NOMO-1 treated with dmso at 0.1 percent for 144 hours (cell line): ENCODE measurements around the gene SUPT3H.

Experiments
- DNase-seq: peaks from one replicate; lab custom pipeline; 2025; ENCODE audit not compliant: unreplicated experiment; lab: John Stamatoyannopoulos, UW

SUPT3H gene

DNA sequence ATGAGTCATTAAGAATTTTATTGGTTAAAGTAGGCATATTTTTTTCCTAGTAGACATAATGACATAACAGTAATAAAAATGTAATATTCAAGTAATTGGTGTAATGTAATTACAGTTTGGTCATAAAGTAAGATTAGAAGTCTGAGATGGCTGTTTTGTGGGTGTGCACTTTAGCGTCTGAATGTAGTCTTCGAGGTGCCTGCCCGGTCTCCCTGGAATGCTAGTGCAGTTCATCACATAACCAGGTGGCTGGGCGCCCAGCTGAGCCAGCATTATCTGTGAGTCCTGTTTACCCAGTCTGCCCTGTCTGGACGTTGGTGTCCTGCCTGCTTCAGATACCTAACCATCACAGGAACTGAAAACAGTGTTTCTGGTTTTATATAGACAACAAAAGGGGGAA lies 571.1 kb downstream of the SUPT3H start:
- no peak for DNase-seq

DNA sequence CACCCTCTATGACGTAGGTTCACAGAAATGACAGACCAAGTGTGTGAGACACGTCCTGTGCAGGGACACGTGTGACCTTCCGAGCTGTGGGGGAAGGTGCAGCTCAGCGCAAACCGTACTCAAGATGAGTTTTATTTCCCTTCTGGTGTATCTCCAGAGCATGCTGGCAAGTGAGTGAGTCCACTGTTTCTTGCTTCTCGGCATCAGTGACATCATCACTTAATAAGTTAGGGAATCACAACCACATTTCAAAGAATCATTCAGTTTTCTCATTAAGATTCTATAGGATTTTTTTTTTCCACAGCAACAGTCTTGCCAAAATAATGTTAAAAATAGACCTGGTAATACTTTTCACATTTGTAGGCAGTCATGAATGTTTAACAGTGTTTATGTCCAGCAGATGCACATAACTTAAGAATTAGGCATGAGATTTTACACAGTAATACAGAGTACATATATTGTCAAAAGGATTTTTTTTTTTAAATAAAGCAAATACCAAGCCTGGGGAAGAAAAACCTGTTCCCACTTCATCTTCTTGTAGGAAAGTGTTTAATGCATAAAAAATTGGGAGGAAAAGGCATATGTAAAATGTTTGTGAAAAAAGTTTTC lies 572.4 kb downstream of the SUPT3H start:
- DNase-seq, result no peak

DNA sequence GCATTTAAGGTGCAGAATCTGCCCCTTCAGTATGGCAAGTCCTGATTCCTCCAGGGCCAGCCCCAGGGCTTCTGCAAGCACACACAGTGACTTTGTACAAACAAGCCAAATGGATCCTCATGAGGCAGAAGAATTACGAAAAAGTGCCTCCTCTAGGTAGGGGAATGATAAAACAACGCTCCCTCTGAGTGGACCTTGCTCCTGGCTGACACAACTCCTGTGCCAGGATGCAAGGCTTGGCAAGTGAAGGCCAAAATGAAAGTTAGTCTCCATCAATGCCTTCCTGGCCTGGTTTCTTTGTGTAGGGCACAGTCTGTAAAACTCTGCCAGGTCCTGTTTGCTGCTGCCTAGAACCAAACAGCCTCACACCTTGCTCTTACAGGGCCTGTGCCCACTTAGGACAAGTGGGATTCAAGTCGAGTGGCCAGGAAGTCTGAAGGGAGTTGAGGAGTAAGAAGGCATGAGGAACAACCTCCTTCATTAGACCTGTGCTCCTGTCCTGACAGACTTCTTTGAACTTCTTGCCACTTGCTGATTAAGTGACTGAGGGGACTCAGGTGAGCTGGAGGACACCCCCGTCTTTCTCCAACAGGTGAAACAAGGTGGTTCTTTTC lies 573.1 kb downstream of the SUPT3H start:
- no peak for DNase-seq

DNA sequence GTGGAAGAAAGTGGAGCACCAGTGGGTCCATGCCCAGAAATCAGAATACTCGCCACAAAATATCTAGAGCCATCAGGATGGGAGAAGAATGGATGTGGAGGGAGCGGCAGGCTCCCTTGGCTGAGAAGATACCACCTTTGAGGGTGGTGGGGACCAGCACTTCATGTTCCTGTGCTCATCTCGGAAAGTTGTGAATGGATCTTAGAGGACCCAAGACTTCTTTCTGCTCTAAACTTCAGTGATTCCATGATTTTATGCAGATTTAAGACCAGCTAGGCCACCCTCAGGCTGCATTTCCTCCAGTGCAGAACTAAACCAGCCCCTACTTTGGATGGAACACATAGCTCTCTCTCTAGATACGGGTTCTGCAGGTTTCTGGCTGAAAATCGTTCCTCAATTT lies 573.7 kb downstream of the SUPT3H start:
- no peak for DNase-seq

DNA sequence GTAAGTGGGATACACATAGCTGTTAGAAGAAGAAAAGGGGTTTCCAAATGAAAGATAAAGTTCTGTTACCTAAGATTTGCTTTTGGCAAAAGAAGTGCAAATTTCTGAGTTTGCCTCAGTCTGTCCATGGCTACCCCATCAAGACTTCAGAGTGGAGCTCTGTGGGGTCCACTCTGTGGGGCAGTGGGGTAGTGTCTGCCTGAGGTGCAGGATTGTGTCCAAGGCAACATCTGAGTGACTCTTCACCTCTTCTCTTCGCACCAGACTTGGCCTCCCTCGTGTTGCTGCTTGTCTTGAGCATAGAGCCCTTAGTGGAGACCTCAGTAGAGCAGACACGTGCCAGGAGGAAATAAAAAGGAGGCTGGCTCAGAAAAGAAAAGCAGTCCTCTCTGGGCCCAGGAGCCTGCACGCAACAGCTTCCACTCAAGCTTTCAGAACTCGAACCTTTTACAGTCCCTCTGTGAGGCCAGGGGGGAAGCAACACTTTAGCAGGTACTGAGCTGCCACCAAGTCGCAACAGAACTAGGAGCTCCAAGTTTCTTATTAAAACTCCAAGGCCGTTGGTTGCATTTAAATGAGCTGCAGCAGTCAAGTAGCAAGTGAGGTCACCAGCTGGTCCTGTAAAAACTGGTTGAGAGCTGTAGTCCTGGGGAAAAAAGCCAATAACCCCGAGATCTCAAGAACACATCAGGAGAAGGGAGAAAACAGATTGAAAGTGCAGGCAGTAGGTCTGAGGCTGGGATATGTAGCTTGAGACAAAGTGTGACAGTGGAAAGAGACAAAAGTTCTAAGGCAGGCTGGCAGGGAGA lies 576.7 kb downstream of the SUPT3H start:
- DNase-seq, result no peak

DNA sequence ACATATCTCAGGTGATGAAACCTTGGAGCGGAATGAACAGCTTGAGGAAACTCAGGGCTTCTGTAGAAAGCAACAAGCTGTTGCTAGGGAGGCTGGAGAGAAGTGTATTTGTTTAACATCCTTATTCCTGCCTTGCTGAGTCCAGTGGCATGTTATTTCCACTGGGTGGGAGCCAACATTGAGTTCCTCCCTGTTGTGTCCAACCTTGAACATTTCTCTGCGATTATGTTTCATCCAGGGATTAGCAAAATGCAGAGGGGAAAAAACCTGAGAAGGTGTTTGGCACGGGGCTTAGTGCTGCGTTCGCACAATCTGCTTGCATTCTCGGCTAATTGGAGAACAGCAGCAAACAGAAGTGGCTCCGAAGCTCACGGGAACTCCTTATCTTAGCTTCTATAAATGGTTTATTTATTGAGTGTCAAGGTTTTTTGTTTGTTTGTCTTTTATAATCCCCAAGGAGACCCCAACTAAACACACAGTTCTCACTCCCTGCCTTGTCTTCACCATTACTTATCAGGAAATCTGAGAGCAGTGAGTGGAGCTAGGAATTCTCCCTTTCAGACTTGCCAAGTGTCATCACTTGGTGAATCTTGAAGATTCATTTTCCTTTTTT lies 577.5 kb downstream of the SUPT3H start:
- no peak for DNase-seq

DNA sequence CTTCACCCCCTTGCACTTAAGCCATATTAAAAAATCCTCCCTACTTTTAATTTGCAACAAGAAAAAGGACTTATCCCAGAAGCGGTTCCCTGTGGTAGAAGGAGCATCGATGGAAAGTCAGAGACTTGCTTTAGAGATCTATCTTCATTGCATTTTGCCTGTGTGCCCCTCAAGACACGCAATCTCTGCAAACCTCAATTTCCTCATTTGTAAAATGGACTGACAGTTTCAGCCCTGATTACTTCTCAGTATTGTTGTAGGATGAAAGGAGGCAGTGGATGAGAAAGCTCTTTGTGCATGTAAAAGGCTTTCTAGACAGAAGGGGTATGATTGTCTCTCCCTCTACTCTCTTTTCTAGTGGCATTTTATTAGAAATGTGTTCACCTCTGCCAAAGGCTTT lies 580.0 kb downstream of the SUPT3H start:
- no peak for DNase-seq

DNA sequence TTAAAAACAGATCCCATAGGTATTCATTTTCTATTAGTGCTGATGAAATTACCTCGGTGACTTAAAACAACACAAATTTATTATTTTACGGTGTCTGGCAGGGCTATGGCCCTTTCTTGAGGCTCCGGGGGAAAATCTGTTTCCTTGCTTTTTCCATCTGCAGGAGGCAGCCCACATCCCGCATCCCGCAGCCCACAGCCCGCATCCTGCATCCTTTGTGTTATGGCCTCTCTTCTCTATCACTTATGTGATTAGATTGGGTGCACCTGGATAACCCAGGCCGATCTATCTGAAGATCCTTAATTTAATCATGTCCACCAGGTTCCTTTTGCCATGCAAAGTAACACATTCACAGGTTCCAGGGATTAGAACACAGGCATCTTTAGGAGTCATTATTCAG lies 582.4 kb downstream of the SUPT3H start:
- no peak for DNase-seq

DNA sequence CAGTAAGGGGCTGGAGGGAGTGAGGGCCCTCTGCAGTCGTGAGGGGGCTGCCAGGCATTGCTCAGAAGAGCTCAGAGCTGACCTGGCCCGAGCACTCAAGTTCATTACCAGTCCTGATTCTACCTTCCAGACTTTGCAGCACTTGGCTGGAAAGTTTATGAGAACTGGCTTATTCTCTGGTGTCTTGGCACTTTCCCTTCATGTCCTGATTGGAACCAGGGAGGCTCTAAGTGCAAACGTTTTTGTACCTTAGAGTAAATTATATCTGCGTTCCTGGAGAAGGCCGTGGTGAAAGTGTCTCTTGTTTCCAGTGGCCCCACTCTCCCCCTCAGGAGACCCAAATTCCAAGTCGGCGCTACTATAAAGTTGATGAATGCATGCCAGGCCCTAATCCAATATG lies 587.9 kb downstream of the SUPT3H start:
- DNase-seq, result no peak

DNA sequence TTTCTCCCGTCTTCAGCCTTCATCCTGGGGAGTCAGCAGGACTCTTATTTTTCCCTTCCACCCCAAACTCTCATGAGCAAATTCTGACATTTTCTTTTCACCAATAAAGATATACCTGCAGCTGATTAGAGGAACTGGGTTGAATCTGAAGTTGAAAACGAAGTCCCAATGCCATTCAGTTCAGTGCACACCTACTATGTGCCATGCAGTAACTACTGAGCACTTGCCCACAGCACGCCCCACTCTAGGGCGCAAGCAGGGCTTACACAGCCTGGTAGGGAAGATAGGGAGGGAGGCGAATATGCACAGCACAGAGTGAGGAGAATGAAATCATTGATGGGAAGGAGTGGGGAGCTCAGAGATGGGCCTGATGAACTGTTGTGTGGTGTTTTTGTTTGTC lies 588.7 kb downstream of the SUPT3H start:
- DNase-seq, result no peak

DNA sequence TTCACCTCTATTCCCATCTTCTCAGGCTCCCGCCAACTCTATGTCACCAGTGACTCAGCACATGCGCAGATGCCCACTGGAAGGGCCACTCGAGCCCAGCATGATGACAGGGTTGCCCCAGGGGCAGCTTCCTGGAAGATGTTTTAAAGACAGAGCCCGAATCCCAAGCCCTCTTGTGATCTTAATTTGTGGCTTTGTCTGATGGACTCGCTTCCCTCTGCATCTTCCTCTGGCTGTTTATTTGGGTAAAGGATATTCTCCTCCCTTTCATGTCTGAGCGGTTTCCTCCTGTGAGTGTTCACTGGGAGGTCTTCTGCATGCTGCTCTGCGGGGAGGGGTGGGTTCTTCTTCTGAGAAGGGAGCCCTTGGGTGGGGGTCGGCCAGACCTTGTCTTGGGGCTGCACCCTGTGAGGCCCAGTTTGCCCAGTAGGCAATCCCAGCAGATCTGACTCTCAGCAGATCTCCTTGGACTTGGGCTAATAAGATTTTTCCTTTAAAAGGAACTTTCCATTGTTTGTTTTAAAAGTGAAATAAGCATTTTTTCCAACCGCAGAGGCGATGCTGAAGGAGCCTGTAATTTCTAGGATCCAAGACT lies 589.2 kb downstream of the SUPT3H start:
- no peak for DNase-seq

DNA sequence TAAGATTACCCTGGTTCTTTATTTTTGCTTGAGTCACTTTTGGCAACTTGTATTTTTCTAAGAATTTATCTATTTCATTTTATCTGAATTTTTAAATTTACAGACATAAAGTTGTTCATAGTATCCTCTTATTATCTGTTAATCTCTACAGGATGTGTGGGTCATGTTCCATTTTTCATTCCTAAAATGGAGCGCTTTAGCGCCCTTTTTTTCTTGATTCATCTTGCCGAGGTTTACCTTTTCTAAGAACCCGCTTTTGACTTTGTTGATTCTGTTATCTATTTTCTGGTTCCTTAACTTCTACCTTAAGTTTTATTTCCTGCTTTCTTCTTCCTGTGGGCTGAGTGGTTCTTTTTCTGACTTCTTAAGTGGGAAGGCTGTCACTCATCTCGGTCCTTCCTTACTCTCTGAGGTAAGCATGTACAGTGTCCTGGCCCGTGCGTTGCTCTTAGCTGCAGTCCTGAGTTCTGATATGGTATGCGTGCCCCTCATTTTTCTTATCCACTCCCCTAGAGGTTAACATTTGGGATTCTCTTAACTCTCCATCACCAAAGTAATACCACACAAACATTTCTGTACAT lies 590.4 kb downstream of the SUPT3H start:
- no peak for DNase-seq

DNA sequence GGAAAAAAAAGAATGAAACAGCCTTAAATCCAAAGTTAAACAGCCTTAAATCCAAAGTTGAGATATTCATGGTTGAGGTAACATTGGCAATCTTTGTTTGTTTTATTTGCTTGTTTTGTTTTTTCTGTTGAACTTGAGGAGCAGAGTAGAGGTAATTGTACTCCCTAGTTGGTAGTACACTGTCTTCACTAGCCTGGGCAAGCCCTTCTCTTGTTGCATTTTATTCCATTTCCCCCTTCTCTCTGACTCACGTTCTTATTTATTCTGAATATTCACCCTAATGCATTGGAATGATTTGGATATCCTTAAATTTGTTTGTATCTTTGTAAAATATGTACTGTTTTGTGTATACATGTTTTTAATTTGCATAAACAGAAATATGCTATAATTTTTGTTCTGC lies 592.6 kb downstream of the SUPT3H start:
- no peak for DNase-seq

DNA sequence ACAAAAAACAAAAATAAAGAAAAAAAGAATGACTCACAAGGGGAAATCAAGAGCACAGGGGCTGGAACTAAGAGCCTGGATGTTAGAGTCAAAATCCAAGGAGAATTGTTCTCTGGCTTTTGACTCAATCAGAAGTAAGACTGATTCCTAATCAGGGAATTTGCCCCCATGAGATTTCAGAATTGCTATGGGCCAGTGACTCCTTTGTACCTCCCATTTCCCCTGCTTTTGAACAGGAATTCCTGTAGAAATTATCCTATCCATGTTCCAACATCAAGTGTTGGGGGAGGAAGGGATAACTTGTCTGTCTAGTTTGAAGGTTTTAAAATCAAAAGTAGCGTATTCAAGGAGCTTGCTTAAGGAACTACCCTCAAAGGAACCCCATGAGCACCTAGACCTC lies 593.5 kb downstream of the SUPT3H start:
- DNase-seq, result no peak

DNA sequence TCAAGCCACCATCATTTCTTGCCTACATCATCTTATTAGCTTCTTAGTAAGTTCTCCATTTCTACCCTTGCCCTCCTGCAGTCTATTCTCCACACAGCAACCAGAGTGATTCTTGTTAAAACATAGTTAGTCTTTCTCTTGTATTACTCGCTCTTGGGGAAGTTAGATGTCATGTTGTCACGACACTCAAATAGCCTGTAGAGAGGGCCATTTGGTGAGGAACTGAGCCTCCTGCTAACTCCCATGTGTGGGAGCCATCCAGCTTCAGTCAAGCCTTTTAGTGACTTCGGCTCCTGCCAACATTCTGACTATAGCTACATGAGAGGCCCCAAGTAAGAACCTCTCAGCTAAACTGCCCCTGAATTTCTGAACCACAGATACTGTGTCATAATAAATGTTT lies 594.8 kb downstream of the SUPT3H start:
- no peak for DNase-seq

DNA sequence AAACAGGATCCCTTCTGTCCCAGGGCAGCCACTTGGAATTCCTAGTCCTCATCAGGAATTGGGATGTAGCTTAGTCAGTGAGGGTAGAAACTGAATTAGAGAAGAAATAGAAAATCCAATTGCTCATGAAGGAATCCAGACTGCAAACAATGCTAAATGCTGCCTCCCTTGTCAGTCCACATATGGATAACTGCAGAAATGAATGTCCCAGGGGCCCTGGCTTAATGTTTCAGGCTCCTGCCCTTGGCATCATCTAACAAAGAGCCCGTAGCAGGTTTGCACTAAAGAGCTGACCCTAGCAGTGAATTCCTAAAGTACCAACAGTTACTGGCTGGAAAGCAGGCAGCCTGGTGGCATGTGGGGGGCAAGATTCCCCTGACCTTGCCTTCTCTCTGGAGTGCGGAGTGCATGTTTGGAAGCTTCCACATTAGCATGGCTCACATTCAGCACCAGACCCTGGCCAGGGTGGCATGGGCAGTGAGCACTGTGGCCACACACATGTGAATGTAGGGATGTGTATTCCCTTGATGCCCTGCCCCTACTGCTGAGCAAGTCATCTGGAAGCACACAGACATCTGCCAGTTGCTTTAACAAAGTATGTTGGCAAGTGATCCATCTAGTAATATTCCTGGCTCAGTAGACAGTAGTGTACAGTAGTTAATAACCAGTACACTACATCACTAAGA lies 595.7 kb downstream of the SUPT3H start:
- DNase-seq, result no peak

DNA sequence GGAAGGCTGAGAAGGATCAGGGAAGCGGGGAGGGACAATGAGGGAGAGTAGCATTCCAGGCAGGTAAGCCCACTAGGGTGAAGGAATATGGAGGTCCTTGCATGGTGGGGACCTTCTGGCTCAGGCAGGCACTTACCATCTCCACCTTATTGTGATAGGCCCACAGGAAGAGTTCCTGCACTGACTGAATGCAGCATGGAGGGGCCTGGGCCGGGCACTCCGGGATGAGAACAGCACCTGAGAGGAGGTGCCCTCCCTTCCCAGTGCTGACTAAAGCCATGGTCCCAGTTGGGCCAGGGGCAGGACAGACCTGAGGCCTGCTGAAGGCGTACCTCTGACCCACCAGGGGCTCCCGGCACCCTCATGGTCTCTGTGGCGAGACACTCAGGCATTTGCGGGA lies 597.6 kb downstream of the SUPT3H start:
- DNase-seq, result no peak

DNA sequence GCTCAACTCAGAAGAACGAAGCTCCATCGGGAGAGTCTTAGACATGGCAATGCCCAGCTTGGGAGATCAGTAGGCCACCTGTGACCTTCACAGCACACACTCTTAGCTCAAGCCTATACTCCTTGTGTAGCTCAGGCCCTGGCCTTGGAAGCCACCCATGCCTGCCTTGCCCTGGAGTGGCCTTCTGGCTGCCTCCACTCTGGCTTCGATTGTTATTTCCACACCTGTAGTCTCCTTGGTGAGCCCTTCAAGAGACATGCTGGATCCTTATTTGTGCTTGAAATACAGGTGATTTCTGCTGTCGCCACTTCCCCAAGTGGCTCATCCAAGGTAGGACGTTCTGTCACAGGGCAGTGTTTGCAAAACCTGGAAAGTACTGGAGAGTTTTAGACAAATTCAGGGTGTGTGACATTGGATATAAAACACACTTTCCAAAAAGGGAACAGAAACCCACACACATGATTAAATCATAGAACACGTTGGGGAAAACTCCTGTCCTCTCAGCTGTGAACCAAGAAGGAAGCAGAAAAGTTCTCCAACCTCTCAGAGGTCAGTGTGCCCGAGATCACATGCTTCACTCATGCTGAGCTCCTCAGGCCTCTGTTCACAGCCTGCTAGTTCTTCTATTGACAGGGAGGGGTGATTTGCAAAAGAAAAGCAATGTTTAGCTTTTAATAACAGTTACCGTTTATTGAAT lies 598.5 kb downstream of the SUPT3H start:
- DNase-seq, result peak; percentile 81
